Stromal cell of bone marrow (primary cell): ENCODE measurements around the gene TESK2.

Source experiments
- DNase-seq: peaks from one replicate; pipeline ENCODE4 v3.0.0-alpha.2; 2012; ENCODE audit warnings: low read depth

Gene TESK2

DNA sequence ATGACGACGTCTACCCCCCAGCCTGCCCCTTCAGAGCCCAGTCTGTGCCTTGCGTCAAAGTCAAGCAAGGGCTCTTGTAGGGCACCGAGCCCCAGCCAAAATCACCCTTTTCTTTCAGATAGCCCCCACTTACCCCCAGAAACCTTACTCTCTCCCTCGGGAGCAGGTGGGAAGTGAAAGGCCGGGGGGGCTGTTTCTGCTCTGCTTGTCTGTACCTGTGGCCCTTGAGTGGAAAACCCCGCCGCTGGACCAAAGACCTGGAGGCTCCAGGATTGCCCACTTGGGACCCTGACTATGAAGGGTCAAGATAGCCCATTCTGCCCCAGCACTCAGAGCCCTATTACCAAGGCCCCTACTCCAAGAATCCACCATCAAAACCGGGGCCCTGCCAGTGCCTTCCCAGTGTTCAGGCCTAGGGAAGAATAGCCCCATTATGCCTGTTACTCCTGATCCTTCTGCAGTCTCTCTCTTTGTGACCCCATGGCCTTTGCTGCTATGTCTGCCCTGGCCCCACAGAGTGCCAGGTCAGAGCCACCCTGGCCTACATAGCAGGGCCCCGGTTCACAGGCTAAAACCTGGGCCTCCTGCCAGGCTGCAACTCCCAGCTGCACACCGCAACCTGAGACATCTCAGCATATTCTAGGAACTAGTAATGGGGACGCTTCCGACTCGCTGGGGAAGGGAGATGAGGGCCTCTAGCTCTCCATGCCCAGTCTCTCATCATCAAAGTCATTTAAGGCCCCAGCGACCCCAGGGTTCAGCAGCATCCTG lies 186.5 kb downstream of the TESK2 start:
- no peak for DNase-seq

DNA sequence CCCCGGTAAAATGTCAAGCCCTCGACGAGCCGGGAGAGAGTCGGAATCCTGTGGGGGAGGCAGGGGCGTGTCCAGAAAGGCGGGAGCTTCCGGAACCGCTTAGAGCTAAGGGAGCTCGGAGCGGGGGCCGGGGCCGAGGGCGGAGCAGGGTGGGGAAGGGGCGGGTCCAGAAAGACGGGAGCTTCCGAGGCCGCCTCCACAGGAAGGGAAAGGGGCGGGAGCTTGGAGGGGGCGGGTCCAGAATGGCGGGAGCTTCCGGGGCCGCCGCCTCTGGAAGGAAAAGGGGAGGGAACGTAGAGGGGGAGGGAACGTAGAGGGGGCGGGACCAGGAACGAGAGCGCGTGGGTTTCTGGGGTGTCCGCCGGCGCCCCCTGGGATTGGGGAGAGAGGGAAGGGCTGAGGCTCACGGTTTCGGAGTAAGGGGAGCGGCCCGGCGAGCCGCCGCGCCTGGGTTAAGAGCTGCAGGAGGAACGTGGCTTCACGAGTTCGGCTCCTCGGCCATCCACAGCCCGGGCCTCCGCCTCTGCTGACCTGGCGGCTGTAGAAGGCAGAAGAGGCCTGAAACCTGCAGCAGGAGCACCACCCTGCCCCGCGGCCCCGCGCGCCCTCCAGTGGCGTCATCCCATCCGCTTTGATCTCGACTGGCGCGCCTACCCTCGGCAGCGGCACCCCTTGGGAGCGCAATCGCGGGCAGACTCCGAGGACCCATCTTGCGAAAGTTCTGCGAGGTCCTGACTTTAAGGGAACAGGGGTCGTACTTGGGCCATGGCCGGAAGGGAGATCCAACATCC lies 187.2 kb downstream of the TESK2 start:
- DNase-seq = peak; percentile 96

DNA sequence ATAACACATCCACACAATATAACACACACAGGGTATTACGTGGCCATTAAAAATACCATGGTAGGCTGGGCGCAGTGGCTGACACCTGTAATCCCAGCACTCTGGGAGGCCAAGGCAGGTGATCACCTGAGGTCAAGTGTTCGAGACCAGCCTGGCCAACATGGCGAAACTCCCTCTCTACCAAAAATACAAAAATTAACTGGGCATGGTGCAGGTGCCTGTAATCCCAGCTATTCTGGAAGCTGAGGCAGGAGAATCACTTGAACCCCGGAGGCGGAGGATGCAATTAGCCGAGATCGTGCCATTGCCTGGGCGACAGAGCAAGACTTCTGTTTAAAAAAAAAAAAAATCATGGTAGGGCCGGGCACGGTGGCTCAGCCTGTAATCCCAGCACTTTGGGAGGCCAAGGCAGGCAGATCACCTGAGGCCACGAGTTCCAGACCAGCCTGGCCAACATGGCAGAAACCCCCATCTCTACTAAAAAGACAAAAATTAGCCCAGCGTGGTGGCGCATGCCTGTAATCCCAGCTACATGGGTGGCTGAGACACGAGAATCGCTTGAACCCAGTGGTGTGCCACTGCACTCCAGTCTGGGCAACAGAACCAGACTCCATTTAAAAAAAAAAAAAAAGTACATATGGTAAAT lies 188.3 kb downstream of the TESK2 start:
- no peak for DNase-seq

GRCh38 chr1:45300669-45300997 lies 190.3 kb downstream of the TESK2 start:
- no peak for DNase-seq

GRCh38 chr1:45299981-45300668 lies 190.8 kb downstream of the TESK2 start:
- peak; percentile 53 for DNase-seq

DNA sequence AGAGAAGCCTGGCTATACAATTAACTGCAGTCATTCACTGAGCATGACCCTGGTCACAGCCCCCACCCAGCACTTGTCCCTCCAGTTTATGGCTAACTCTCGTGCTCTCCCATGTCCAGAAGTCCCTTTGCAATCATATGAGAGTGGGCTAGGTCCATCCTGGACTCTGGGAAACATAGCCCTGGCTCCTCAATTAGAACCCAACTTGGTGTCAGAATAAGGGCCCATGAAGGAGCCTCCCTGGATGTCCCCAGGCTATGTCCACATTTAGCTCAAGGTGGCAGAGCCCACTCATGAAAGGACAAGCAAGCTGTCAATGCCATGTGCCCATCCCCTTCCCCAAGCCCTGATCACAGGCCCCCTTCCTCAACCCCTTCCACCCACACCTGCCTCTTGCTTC lies 191.7 kb downstream of the TESK2 start:
- DNase-seq = no peak

- no peak for DNase-seq
Measured at GRCh38 chr1:45297666-45298356, 193.2 kb downstream of the TESK2 start.
